KOPT-K1 (cell line): ENCODE results near the gene PALLD.

ENCODE experiments used
- H3K27ac ChIP-seq: fragments of 200-600 bp; sonication (generic); 2 replicates; pipeline ENCODE4 v1.5.1; 2016; ENCODE audit warnings: antibody characterized with exemption, mild to moderate bottlenecking, low read depth, low read length; ENCODE audit not compliant: poor library complexity, severe bottlenecking
- H3K36me3 ChIP-seq: fragments of 200-600 bp; sonication (generic); 2 replicates; pipeline ENCODE4 v1.5.1; 2017; ENCODE audit warnings: antibody characterized with exemption, mild to moderate bottlenecking, low read length, moderate library complexity; ENCODE audit not compliant: insufficient read depth
- H3K9me3 ChIP-seq: fragments of 200-600 bp; sonication (generic); 2 replicates; pipeline ENCODE4 v1.5.1; 2017; ENCODE audit warnings: antibody characterized with exemption, low read length, mild to moderate bottlenecking; ENCODE audit not compliant: insufficient read depth, poor library complexity, severe bottlenecking

Gene PALLD

DNA sequence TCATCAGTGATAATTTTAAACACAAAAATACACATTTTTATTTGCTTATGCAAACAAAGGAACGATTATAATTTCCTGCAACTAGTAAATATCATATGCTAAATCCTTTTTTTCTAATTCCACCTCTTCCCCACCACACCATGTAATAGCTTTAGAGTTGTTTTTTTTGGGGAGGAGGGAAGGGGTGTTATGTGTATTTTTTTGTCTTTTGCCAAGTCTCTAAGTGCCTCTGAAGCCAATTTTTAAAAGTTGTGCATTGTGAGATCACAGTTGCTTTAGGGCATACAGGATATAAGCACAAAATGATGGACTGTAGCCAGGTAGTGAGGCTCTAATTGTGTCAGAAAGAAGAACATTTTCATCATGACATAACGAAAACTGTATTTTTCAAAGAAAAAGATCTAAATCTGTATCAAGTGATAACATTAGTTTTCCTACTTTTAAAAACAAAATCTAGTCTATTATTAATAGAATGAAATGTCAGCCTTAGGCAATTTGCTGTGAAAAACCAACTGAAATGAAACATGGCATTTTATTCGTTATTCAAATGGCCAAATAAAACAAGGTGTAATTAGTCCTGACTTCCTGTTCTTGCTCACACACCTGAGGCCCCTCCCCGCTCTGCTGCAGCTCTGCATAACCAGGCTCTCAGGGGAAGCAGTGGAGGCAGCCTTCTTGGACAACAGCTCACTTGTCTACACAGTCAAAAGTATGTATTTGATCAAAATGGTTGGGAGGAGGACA, 157.4 kb downstream of the PALLD start:
- H3K9me3 ChIP-seq: no peaks in the 10 kb centered on the region
- no peak overlapping the region for H3K27ac ChIP-seq
- H3K36me3 ChIP-seq: no peaks in the 10 kb centered on the region

DNA sequence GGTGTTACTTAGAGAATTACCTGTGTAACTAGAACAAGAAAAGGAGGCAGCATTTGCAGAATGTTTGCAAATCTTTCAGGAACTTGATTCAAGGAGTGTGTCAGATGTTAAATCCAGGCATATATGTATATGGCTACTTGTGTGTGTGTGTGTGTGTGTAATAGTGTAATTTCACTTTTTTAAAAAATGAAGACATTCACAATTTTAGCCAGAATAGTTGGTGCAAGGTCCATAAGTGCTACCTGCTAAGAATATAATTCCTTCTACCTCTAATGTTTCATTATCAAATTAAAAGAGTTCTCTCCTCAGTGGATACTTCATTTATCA, 158.0 kb downstream of the PALLD start:
- no peaks in the 10 kb centered on the region for H3K36me3 ChIP-seq
- no peak overlapping the region for H3K27ac ChIP-seq
- H3K9me3 ChIP-seq: no peaks in the 10 kb centered on the region

DNA sequence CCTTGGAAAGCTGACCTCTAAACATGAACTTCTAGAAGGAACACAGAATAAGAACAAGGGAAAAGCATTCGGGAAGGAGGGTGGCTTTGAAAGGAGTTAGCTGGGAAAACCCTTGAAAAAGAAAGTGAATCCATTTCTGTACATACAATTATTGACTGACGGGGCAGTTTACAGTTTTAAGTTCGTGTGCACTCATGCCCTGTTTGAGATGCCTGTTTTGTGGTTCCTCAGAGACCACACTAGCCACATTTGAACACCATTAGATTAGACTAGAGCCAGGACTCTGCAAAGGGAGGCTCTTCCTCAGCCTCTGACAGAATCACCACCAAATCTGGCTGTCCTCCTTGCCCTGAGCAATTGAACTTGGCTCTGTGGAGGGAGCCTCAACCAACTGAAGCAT, 158.3 kb downstream of the PALLD start:
- H3K27ac ChIP-seq: no peak overlapping the region
- no peaks in the 10 kb centered on the region for H3K36me3 ChIP-seq
- no peaks in the 10 kb centered on the region for H3K9me3 ChIP-seq

DNA sequence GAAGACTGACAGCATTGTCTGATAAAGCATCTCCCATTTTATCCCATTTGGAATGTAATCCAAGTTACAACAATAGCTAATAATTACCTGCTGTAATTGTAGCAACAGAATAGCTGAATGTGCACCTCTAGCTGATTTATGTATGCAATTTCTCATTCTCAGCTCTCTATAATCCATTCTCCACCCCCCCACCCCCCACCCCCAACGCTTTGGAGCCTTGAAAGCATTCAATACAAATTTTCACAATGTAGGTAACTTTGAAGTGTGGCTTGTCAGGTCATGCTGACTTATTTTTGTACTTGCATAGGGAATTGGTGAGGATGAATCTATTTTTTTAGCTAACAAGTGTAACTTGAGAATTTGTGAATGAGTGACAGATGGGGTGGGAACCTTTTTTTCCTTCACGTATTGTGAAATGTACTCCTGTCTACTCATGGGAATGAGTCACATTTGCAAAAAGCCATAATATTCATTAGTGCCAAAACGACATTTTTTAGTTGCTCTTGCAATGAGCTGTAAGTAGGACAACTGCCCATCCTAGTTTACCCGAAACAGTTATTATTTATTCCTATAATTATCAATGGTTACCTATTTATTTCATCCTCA, 159.3 kb downstream of the PALLD start:
- no peaks in the 10 kb centered on the region for H3K36me3 ChIP-seq
- no peaks in the 10 kb centered on the region for H3K9me3 ChIP-seq
- H3K27ac ChIP-seq: no peak overlapping the region

DNA sequence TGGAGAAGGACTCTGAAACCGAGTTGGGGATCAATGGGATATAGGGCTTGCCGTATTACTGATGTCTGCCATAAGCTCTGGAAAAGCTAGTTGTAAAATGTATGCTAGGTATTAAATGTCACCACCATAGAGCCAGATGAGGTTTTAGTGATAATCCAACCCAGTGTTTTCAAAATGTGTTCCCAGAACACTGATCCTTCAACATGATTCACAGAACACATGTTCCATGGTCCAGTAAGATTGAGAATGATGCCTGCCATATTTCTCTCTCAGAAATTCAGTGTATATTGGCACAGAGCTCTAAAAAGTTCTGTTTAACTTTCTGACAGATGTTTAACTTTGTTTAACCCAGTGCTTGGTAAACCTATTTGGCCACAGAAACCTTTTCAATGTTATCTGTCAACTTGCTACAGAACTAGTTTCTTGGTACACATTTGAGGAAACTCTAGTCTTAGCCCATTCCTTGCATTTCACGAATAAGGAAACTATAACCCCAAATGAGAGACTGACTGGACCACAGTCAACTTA, 160.2 kb downstream of the PALLD start:
- Histone ChIP-seq H3K27ac (no peak overlapping the region), H3K36me3 (no peaks in the 10 kb centered on the region), H3K9me3 (no peaks in the 10 kb centered on the region)

DNA sequence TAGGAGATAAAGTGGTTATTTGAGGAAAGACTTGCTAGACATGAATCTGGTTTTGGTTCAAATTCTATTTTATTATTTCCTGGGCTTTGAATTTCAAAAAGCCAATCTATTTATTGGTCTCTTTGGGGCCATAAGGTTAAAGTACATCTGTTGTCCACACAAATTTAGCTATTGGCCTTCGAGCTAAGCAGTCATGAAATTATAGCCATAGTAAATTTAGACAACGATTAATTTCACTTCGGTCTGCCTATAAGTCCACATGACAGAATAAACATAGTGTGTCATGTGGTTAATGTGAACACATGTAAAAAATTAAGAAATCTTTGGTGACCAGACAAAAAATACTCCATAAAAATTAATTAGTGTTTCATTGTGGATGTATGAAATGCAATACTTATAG, 161.9 kb downstream of the PALLD start:
- Histone ChIP-seq H3K27ac (no peak overlapping the region), H3K9me3 (no peaks in the 10 kb centered on the region), H3K36me3 (no peaks in the 10 kb centered on the region)

DNA sequence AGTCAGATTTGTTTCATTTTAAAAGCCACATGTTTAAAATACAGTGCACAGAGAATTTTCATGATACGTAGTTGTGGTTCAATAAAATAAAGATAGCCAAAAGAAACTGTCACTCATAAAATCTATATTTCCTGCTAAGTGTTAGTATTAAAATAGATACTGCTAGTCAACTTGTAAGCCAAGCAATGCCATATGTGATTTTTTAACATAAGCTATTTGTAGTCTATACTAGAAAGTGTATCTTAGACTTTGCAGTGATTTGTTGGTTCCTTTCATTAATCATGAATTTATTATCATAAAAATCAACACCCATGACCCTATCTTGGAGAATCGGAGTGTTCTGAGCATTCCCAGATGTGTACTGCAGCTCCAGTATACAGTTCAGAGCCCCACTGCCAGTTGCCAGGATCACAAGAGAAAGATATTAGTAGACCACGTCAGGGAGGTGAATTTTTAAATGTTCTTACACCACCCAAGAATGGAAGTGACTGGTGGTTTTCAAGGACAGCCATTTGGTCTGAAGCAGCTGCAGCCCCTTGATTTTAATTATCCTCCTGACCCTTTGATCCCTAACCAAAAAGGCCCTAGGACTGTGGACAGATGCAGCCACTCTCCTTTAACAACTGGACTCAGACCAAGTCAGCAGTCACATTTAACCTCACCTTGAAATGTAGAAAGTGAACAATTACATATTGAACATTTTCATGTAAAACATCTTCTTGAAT, 163.1 kb downstream of the PALLD start:
- Histone ChIP-seq H3K27ac (no peak overlapping the region), H3K36me3 (no peaks in the 10 kb centered on the region), H3K9me3 (no peaks in the 10 kb centered on the region)

DNA sequence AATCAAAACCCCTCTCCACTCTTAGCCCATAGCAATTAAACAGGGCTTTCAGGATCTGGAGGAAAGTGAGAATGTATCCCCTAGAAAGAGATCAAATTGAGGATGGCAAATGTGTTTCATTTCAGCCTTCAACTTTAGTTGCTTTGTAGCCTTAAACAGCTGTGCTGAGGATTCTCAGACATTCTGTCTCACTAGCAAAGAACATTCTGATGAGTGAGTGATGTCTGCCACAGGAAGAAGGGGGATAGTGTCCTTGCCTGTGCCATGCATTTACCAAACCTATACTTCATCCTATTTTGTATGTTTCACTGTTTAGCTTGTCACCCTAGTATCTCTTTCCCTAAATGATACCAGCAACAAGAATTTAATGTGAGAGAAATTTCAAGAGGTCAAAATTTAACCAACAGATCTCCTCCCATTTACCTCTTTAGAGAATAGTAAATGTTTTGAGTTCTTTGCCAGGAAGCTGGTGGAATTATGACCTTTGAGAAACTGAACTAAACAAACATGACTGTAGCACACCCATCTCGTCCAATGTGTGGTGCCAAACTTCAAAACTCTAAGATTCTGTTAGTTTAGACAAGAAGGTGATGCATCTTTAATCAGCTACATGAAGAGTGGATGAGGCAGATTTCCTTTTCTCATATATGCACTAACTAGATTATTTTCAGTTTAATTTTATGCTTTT, 165.6 kb downstream of the PALLD start:
- Histone ChIP-seq H3K27ac (no peak overlapping the region), H3K9me3 (no peaks in the 10 kb centered on the region), H3K36me3 (no peaks in the 10 kb centered on the region)

DNA sequence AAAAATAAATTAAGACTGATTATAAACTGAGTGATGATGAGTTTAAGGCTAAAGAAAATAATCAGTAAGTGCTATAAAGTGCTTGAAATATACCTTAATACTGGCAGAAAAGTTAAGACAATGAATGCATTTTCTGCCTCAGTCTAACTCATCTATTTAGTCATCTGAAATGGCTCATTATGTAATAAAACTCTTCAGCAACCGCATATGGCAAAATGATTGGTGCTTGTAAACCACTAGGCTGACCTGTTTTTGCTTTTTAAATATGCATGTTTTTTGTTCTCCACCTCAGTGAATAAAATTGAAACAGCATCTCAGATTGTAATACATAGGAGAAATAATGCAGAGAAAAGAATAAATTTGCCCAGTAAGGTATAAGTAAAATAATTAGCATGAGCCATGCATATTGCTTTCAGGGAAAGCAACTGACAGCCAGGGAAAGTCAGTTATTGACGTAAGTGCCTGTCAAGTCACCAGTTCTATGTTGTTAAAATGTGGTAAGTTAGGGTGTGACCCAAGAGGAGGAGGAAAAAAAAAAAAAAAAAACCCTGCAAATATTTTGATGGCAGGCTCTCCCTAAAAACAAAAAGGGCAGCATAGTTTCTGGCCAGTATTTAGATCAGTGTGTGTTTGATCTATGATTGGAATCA, 167.5 kb downstream of the PALLD start:
- Histone ChIP-seq H3K36me3 (no peaks in the 10 kb centered on the region), H3K9me3 (no peaks in the 10 kb centered on the region), H3K27ac (no peak overlapping the region)

DNA sequence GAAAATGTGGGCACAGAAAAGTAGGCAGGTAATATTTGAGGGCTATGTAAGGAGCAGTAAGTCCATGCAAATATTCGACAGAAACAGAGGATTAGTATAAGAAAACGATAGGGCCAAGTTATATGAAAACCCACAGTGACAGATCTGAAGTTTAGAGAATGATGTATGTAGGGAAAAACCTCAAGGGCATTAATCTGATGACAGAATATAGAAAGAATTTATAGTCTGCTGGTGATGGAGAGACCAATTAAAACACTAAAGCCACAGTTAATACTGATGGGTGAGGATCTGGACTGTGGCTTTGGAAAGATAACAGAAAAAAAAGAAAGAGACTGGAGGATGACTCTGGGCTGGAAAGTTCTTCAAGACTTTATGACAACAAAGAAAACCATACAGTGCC, 169.7 kb downstream of the PALLD start:
- H3K27ac ChIP-seq: no peak overlapping the region
- H3K36me3 ChIP-seq: no peaks in the 10 kb centered on the region

DNA sequence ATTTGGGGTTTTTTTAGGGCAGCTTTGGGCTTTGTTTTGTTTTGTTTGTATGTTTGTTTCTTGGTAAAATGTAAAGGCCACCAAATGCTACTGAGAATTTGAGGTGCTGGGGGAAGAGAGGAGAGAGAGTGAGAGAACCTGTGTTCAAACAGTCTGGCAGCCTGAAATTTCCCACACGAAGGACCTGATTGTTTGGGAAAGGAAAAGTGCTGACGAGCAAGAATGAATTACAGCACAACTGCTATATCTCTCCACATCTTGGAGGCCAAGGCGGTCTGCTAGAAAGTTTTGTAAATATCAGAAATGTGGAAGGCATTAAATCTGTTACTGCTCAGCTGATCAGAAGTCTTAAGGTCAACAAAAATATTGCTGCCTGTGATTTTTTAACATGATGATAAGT, 170.5 kb downstream of the PALLD start:
- Histone ChIP-seq H3K27ac (no peak overlapping the region), H3K36me3 (no peaks in the 10 kb centered on the region), H3K9me3 (no peaks in the 10 kb centered on the region)

More for the DNA sequence above, 169.7 kb downstream of the PALLD start:
- no peaks in the 10 kb centered on the region for H3K9me3 ChIP-seq

DNA sequence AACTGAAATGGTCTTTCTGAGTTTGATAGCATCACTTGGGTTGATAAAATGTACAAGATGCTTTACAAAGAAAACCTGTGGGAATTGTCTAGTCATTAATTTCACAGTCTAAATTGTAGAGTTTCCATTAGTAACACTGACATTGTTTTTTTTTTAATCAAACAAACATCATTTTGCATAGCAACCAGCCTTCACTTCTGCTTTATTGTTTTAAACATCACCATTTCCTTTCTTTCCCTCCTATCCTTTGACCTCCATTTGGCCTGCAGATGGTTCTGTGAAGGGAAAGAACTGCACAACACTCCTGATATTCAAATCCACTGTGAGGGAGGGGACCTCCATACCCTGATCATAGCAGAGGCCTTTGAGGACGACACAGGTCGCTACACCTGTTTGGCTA, 171.1 kb downstream of the PALLD start:
- Histone ChIP-seq H3K9me3 (no peaks in the 10 kb centered on the region), H3K36me3 (no peaks in the 10 kb centered on the region), H3K27ac (no peak overlapping the region)

DNA sequence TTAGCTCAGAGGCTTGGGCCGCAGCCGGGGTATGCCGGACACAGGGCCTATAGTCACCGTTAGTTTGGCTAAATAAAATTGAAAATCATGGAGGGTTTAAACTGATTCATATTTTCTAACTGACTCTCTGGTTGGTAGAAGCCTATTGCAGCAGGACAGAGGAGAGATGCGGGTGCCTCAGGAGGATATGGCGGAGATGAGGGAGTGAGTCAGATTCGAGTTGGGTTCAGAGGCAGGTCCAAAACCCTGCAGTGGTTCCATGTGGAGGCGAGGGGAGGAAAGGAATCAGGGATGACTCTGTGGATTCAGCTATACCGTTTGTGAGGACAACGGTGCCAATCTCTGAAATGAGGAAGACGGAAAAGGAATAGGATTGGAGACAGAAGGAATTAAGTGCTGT, 176.6 kb downstream of the PALLD start:
- no peak overlapping the region for H3K27ac ChIP-seq

DNA sequence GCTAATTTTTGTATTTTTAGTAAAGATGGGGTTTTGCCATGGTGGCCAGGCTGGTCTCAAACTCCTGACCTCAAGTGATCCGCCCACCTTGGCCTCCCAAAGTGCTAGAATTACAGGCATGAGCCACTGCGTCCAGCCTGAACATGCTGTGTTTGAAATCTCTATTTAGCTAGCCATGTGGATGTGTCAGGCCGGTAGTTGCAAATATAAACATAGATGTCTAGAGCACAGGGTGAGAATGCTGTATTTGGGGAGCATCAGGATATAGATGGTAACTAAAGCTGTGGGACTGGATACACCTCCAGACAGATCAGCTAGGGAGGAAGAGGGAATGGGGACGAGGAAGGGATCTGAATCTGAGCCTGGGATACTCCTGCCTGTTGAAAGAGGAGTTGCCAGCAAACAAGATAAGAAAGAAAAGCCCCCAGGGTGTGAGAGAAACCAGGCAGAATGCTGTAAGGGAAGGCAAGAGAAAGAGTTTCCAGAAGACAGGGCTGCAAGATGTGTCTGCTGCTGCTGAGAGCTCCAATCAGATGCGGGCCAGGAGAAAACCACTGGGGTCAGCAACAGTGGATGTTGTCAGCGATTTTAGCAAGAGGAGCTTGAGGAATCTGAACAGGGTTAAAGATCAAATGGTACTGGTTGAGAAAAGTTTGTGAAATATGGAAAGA, 177.4 kb downstream of the PALLD start:
- no peak overlapping the region for H3K27ac ChIP-seq

More for the DNA sequence above, 176.6 kb downstream of the PALLD start:
- Histone ChIP-seq H3K9me3 (no peaks in the 10 kb centered on the region), H3K36me3 (no peaks in the 10 kb centered on the region)

More for the DNA sequence above, 177.4 kb downstream of the PALLD start:
- H3K36me3 ChIP-seq: no peaks in the 10 kb centered on the region
- no peaks in the 10 kb centered on the region for H3K9me3 ChIP-seq
